ENCODE results near the gene SNX25.

The SNX25 gene

GRCh38 chr4:185374573-185374972 is 165.2 kb downstream of the SNX25 start:
- H3K4me1 ChIP-seq (ENCODE audit: insufficient read depth, poor library complexity, severe bottlenecking), result no peaks in the 10 kb centered on the region
- DNase-seq (ENCODE audit: low spot score), result no peak
- H3K36me3 ChIP-seq (ENCODE audit: low read depth), result no peaks in the 10 kb centered on the region
- H3K4me3 ChIP-seq (ENCODE audit: severe bottlenecking), result no peak overlapping the region
- no peak overlapping the region for H3K27ac ChIP-seq (ENCODE audit: poor library complexity, severe bottlenecking)
- no peaks in the 10 kb centered on the region for H3K27me3 ChIP-seq (ENCODE audit: insufficient read depth, poor library complexity, severe bottlenecking)
- no peak for ATAC-seq (ENCODE audit: low read depth)
- TF ChIP-seq CTCF (IDR thresholded peaks at IDR 0.05; ENCODE audit: poor library complexity, severe bottlenecking), result no peak
- no peaks in the 10 kb centered on the region for H3K9me3 ChIP-seq (ENCODE audit: severe bottlenecking)

- DNase-seq (ENCODE audit: low spot score) (no peak), ATAC-seq (ENCODE audit: low read depth) (no peak)
- Histone ChIP-seq H3K27me3 (ENCODE audit: insufficient read depth, poor library complexity, severe bottlenecking) (no peaks in the 10 kb centered on the region), H3K36me3 (ENCODE audit: low read depth) (no peaks in the 10 kb centered on the region), H3K4me3 (ENCODE audit: severe bottlenecking) (no peak overlapping the region), H3K4me1 (ENCODE audit: insufficient read depth, poor library complexity, severe bottlenecking) (peaks cover 13% of the 10 kb centered on the region), H3K27ac (ENCODE audit: poor library complexity, severe bottlenecking) (no peak overlapping the region), H3K9me3 (ENCODE audit: severe bottlenecking) (no peaks in the 10 kb centered on the region)
- TF ChIP-seq CTCF (IDR thresholded peaks at IDR 0.05; ENCODE audit: poor library complexity, severe bottlenecking), result no peak
Measured at GRCh38 chr4:185378264-185378663, 168.9 kb downstream of the SNX25 start.

- no peak for DNase-seq (ENCODE audit: low spot score)
- no peak for ATAC-seq (ENCODE audit: low read depth)
Measured at GRCh38 chr4:185379326-185380295, 170.2 kb downstream of the SNX25 start.

GRCh38 chr4:185380320-185380719 is 170.9 kb downstream of the SNX25 start:
- Histone ChIP-seq H3K9me3 (ENCODE audit: severe bottlenecking) (no peaks in the 10 kb centered on the region), H3K4me1 (ENCODE audit: insufficient read depth, poor library complexity, severe bottlenecking) (peaks cover 29% of the 10 kb centered on the region), H3K27me3 (ENCODE audit: insufficient read depth, poor library complexity, severe bottlenecking) (no peaks in the 10 kb centered on the region), H3K4me3 (ENCODE audit: severe bottlenecking) (no peak overlapping the region), H3K36me3 (ENCODE audit: low read depth) (no peaks in the 10 kb centered on the region), H3K27ac (ENCODE audit: poor library complexity, severe bottlenecking) (no peak overlapping the region)
- ATAC-seq (ENCODE audit: low read depth) (no peak), DNase-seq (ENCODE audit: low spot score) (no peak)
- no peak for TF ChIP-seq CTCF (IDR thresholded peaks at IDR 0.05; ENCODE audit: poor library complexity, severe bottlenecking)

More at GRCh38 chr4:185379326-185380295, 170.2 kb downstream of the SNX25 start:
- Histone ChIP-seq H3K9me3 (ENCODE audit: severe bottlenecking) (no peaks in the 10 kb centered on the region), H3K4me3 (ENCODE audit: severe bottlenecking) (no peak overlapping the region), H3K4me1 (ENCODE audit: insufficient read depth, poor library complexity, severe bottlenecking) (peaks cover 26% of the 10 kb centered on the region), H3K27ac (ENCODE audit: poor library complexity, severe bottlenecking) (no peak overlapping the region), H3K27me3 (ENCODE audit: insufficient read depth, poor library complexity, severe bottlenecking) (no peaks in the 10 kb centered on the region), H3K36me3 (ENCODE audit: low read depth) (no peaks in the 10 kb centered on the region)
- no peak for TF ChIP-seq CTCF (IDR thresholded peaks at IDR 0.05; ENCODE audit: poor library complexity, severe bottlenecking)
